Neural cell (in vitro differentiated cells): Measurements from ENCODE around the gene OOSP1.

Experiments
- CTCF ChIP-seq: fragments of 450-650 bp; IDR thresholded peaks from 2 replicates; pipeline ENCODE4 v1.5.1; 2014; ENCODE audit warnings: antibody characterized with exemption, mild to moderate bottlenecking, moderate library complexity; ENCODE audit not compliant: poor library complexity, severe bottlenecking
- EP300 ChIP-seq: fragments of 450-650 bp; conservative IDR thresholded peaks from 2 replicates; pipeline ENCODE4 v1.6.1; 2014; ENCODE audit warnings: antibody characterized with exemption, mild to moderate bottlenecking, moderate library complexity; ENCODE audit not compliant: poor library complexity, severe bottlenecking
- RAD21 ChIP-seq: fragments of 450-650 bp; conservative IDR thresholded peaks from 2 replicates; pipeline ENCODE4 v1.6.1; 2014; ENCODE audit warnings: antibody characterized with exemption, mild to moderate bottlenecking, moderate library complexity
- REST ChIP-seq: IDR thresholded peaks from 2 replicates; pipeline ENCODE4 v1.6.1; 2012; ENCODE audit warnings: borderline replicate concordance
- SMC3 ChIP-seq: fragments of 450-650 bp; conservative IDR thresholded peaks from 2 replicates; pipeline ENCODE4 v1.6.1; 2014; ENCODE audit warnings: antibody characterized with exemption, mild to moderate bottlenecking, moderate library complexity; ENCODE audit not compliant: poor library complexity

GRCh38 chr11:59923813-59924212 is 14.4 kb upstream of the OOSP1 start:
- TF ChIP-seq CTCF (no peak), RAD21 (no peak), REST (no peak), EP300 (no peak), SMC3 (no peak)
